H1 (cell line): Measurements from ENCODE around the gene HMGCL. TPM values are rescaled to one million over a fixed set of nuclear protein-coding genes. Genes with fewer than 3 reads are reported as not detected.

Experiments
- CHD1 ChIP-seq: IDR thresholded peaks from 2 replicates; pipeline ENCODE4 v1.6.1; 2012; ENCODE audit warnings: low read depth, low read length, improper control_type of control experiment
- EGR1 ChIP-seq: IDR thresholded peaks from 2 replicates; pipeline ENCODE4 v1.6.1; 2011; ENCODE audit warnings: low read depth, low read length, borderline replicate concordance
- KDM1A ChIP-seq: fragments of 200-600, 300-600 bp; sonication (generic); IDR thresholded peaks from 2 replicates; pipeline ENCODE4 v1.7.1; 2016; ENCODE audit warnings: mild to moderate bottlenecking, low read length, borderline replicate concordance
- KDM5A ChIP-seq: fragments of 200-600 bp; IDR thresholded peaks from 2 replicates; pipeline ENCODE4 v1.7.1; 2012; ENCODE audit warnings: mild to moderate bottlenecking, low read length, inconsistent platforms, mixed read lengths
- POLR2A ChIP-seq, 2 experiments: IDR thresholded peaks; 1 replicate in 1 of 2; 2 replicates in 1 of 2; pipeline ENCODE4 v1.6.1; 2011; ENCODE audit warnings: low read depth in 2 of 2, low read length in 2 of 2, mild to moderate bottlenecking in 2 of 2; ENCODE audit errors: control extremely low read depth in 1 of 2
- POLR2AphosphoS5 ChIP-seq: IDR thresholded peaks from 2 replicates; pipeline ENCODE4 v1.6.1; 2011; ENCODE audit warnings: low read depth, low read length
- TAF7 ChIP-seq: optimal IDR thresholded peaks from 2 replicates; pipeline ENCODE3; 2011; ENCODE audit warnings: low read depth, mild to moderate bottlenecking, inconsistent platforms, low read length, moderate library complexity, borderline replicate concordance
- YY1 ChIP-seq: IDR thresholded peaks from 2 replicates; pipeline ENCODE4 v1.6.1; 2011; ENCODE audit warnings: low read depth, mild to moderate bottlenecking, low read length
- polyA plus RNA-seq, 7 experiments: library from polyadenylated mRNA; depleted of rRNA in 3 of 7; stranded (reverse) in 5 of 7; unstranded in 2 of 7; fragments of >200 nt in 5 of 7; fragments of 200-250 nt in 2 of 7; gene quantifications; 1 replicate in 5 of 7; 2 replicates in 1 of 7; 4 replicates in 1 of 7; pipeline versions ENCODE4 v1.2.1 to v1.2.3, GENCODE V29; 2011 to 2013; ENCODE audit warnings: missing spikeins in 2 of 7, mixed read lengths in 2 of 7
- total RNA-seq: library from RNA; stranded (reverse); fragmentation: NEBNext Ultra II Directional; extraction: Animal tissue kit (Norgen Biotek cat#: 25700); gene quantifications from 2 replicates; pipeline ENCODE4 v1.2.1, GENCODE V29; 2021
- TF ChIP-seq, protein P1 (sequence below): IDR thresholded peaks from 2 replicates; pipeline ENCODE4 v1.6.1; 2012; ENCODE audit warnings: inconsistent platforms

HMGCL gene
- total and polyA plus RNA-seq, 2 of the 8 experiments (the other 6 are each of a cell fraction or from before 2014, with no cell fraction given): 13.7 to 19.5 TPM

- TF ChIP-seq, protein P1, sequence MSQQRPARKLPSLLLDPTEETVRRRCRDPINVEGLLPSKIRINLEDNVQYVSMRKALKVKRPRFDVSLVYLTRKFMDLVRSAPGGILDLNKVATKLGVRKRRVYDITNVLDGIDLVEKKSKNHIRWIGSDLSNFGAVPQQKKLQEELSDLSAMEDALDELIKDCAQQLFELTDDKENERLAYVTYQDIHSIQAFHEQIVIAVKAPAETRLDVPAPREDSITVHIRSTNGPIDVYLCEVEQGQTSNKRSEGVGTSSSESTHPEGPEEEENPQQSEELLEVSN: no peak
- TF ChIP-seq KDM1A (no peak), POLR2AphosphoS5 (no peak), EGR1 (no peak), TAF7 (no peak), CHD1 (no peak), POLR2A (IDR thresholded peaks at IDR 0.05; ENCODE audit: control extremely low read depth in 1 of 2, low read depth in 2 of 2, low read length in 2 of 2) (no peak), KDM5A (no peak), YY1 (no peak)
Observed at GRCh38 chr1:23792151-23792945, 32.9 kb downstream of the HMGCL start (continued).
